Testis (tissue), 2 donors: ENCODE data around the gene SYNPO2L.

Experiments used
- CTCF ChIP-seq, 3 experiments: fragments of 450-650 bp in 2 of 3; fragments of 200-600 bp in 1 of 3; sonication (generic) in 1 of 3; IDR thresholded peaks; one replicate each; pipeline ENCODE4 v1.5.1; 2016 to 2019; ENCODE audit warnings: antibody characterized with exemption in 3 of 3, mild to moderate bottlenecking in 2 of 3, moderate library complexity in 1 of 3
- POLR2A ChIP-seq: fragments of 450-650 bp; IDR thresholded peaks from one replicate; pipeline ENCODE4 v1.6.1; 2017; ENCODE audit warnings: antibody characterized with exemption, mild to moderate bottlenecking, moderate library complexity

- no peak for TF ChIP-seq CTCF (IDR thresholded peaks at IDR 0.05)
- no peak for TF ChIP-seq POLR2A
These were observed 2.1 kb downstream of the SYNPO2L start for GRCh38 chr10:73653701-73654100.
